ENCODE measurements around the gene POC1A. TPM values are rescaled to one million over a fixed set of nuclear protein-coding genes. Genes with fewer than 3 reads are reported as not detected.
A peak's percentile ranks its signal among the peaks of the same experiment; 100 is the strongest.

POC1A gene
- total and polyA plus RNA-seq, 2 of the 4 experiments (the other 2 are of a cell fraction) = 10.6 to 11.5 TPM

GRCh38 chr3:52059781-52060180 is 94.4 kb downstream of the POC1A start:
- H3K79me1 ChIP-seq (ENCODE audit: low read depth in 1 of 2, low read length in 2 of 2) = peaks cover 0 to 12% of the 10 kb centered on the region in 2 experiments; a peak in 2 of 4 replicates
- 71% methylated on average over 1 of the region's 7 CpGs; no CpG with 5 or more reads in 1 of the 2 experiments for WGBS, 2 experiments (ENCODE audit: extremely low coverage in 2 of 2, insufficient read length in 1 of 2)
- H2AFZ ChIP-seq (replicated peaks; ENCODE audit: low read length, poor library complexity) = peak overlapping the region; percentile 58
- H3K56ac ChIP-seq (ENCODE audit: extremely low read depth, insufficient read depth, low read length) = no peak overlapping the region
- no peak overlapping the region for H3K23ac ChIP-seq (ENCODE audit: low read depth, low read length)
- H3K9me1 ChIP-seq (ENCODE audit: insufficient read depth, low read length) = 0 out of 2 replicates have a peak, but pooled peaks cover 5% of the 10 kb centered on the region
- H3K27me3 ChIP-seq (ENCODE audit: control insufficient read depth, insufficient read depth, low read length) = no peaks in the 10 kb centered on the region
- H4K8ac ChIP-seq (ENCODE audit: low read depth in 2 of 2, low read length in 2 of 2) = no peak overlapping the region
- no peak overlapping the region for H3K27ac ChIP-seq (ENCODE audit: insufficient read depth, low read length)
- BruUV-seq (replicated peaks) = no TSS peak
- peaks cover 10% of the 10 kb centered on the region for H3K4me1 ChIP-seq (ENCODE audit: control insufficient read depth, insufficient read depth, low read length)
- H3K36me3 ChIP-seq (ENCODE audit: control insufficient read depth, insufficient read depth, low read length) = no peaks in the 10 kb centered on the region
- H4K20me1 ChIP-seq (ENCODE audit: insufficient read depth, low read length) = no peaks in the 10 kb centered on the region
- no peak overlapping the region for H2AK5ac ChIP-seq (ENCODE audit: low read depth, low read length)
- no peak overlapping the region for H2BK5ac ChIP-seq (ENCODE audit: low read depth, low read length, poor library complexity, severe bottlenecking)
- in situ Hi-C loops (cut with MboI; ENCODE audit: low sequenced_read_pairs) (no loop called here), dilution Hi-C loops (cut with HindIII; ENCODE audit: low sequenced_read_pairs, unreplicated experiment) (no loop called here), intact Hi-C loops (cut with micrococcal nuclease) (loop anchor here (5.0 kb wide), 1 partner anchor 83 kb away; no protein-coding TSS in a partner anchor)
- ATAC-seq (ENCODE audit: low read depth) = no peak
- no peak overlapping the region for H3K4ac ChIP-seq (ENCODE audit: low read depth, low read length)
- peak overlapping the region; percentile 23 for H2AK9ac ChIP-seq (replicated peaks; ENCODE audit: low read depth, low read length, poor library complexity)
- H3K14ac ChIP-seq (replicated peaks; ENCODE audit: low read depth, low read length) = no peak overlapping the region
- no peak overlapping the region for H2BK120ac ChIP-seq (ENCODE audit: low read depth, low read length)
- H4K91ac ChIP-seq (ENCODE audit: insufficient read depth, low read depth, low read length) = no peak overlapping the region
- DNase-seq = no peak
- no peak overlapping the region for H3K4me3 ChIP-seq (ENCODE audit: insufficient read depth, low read depth, low read length)
- ChIA-PET CTCF (no interaction called here), POLR2A (ENCODE audit: unreplicated experiment) (no interaction called here)
- H3K18ac ChIP-seq (ENCODE audit: low read depth, low read length) = no peak overlapping the region
- TF ChIP-seq CHD1 (IDR thresholded peaks at IDR 0.05; ENCODE audit: low read depth, low read length) = no peak
- H3K4me2 ChIP-seq (ENCODE audit: low read depth, low read length) = no peak overlapping the region
- H3K9me3 ChIP-seq (ENCODE audit: control insufficient read depth, insufficient read depth, low read length) = no peaks in the 10 kb centered on the region
- H2BK15ac ChIP-seq (ENCODE audit: low read depth, low read length) = no peak overlapping the region
- H2BK20ac ChIP-seq (ENCODE audit: low read depth, low read length) = no peak overlapping the region
- no peak overlapping the region for H4K5ac ChIP-seq (ENCODE audit: low read depth, low read length)
- H3K9ac ChIP-seq (ENCODE audit: low read depth, low read length) = no peak overlapping the region

Measured in IMR-90 (cell line).